Tibial nerve (tissue), 4 donors: ENCODE data around the gene ADGRB3. TPM values are rescaled to one million over a fixed set of nuclear protein-coding genes. Genes with fewer than 3 reads are reported as not detected.

Experiments
- DNase-seq, 2 donors: peaks; one replicate each; pipeline ENCODE4 v3.0.0-alpha.2; 2019; ENCODE audit warnings: low spot score in 2 of 2
- H3K27ac ChIP-seq, 4 donors: fragments of 200-600 bp; sonication (generic) in 3 of 4; one replicate each; pipeline ENCODE4 v1.5.1; 2017 to 2019; ENCODE audit warnings: mild to moderate bottlenecking in 1 of 4
- H3K27me3 ChIP-seq, 2 donors: fragments of 200-600 bp; sonication (generic) in 1 of 2; one replicate each; pipeline versions ENCODE4 v1.5.1 to v1.6.0; 2017 to 2019
- H3K36me3 ChIP-seq, 3 donors: fragments of 200-600 bp; sonication (generic); one replicate each; pipeline ENCODE4 v1.5.1; 2018 to 2019
- H3K4me1 ChIP-seq, 4 donors: fragments of 200-600 bp; sonication (generic) in 3 of 4; one replicate each; pipeline ENCODE4 v1.5.1; 2017 to 2019
- H3K4me3 ChIP-seq, 4 donors: fragments of 200-600 bp; sonication (generic) in 3 of 4; one replicate each; pipeline ENCODE4 v1.5.1; 2017 to 2019; ENCODE audit warnings: mild to moderate bottlenecking in 1 of 4, moderate library complexity in 1 of 4
- H3K9me3 ChIP-seq, 4 donors: fragments of 200-600 bp; sonication (generic) in 3 of 4; one replicate each; pipeline ENCODE4 v1.5.1; 2017 to 2019
- CTCF ChIP-seq, 5 experiments: fragments of 200-600 bp in 3 of 5; fragments of 450-650 bp in 2 of 5; sonication (generic) in 3 of 5; IDR thresholded peaks; one replicate each; pipeline ENCODE4 v1.5.1; 2016 to 2019; ENCODE audit warnings: antibody characterized with exemption in 5 of 5, mild to moderate bottlenecking in 3 of 5, moderate library complexity in 2 of 5
- EP300 ChIP-seq, 2 donors: sonication (generic); formaldehyde crosslinking; IDR thresholded peaks; one replicate each; pipeline ENCODE4 v1.6.1; 2017; ENCODE audit warnings: antibody characterized with exemption in 2 of 2, mild to moderate bottlenecking in 1 of 2
- POLR2A ChIP-seq, 2 donors: fragments of 450-650 bp; IDR thresholded peaks; one replicate each; pipeline ENCODE4 v1.6.1; 2017; ENCODE audit warnings: antibody characterized with exemption in 2 of 2, mild to moderate bottlenecking in 2 of 2, moderate library complexity in 2 of 2
- WGBS, 2 donors: methylation state at CpG; one replicate each; pipeline ENCODE4 v1.1.5; 2018; 5-methylcytosine and 5-hydroxymethylcytosine counted together
- total RNA-seq, 4 donors: library from RNA; depleted of rRNA; stranded (reverse); fragments of >200 nt; gene quantifications; one replicate each; pipeline ENCODE4 v1.1.0, GENCODE V29; 2016

ADGRB3 gene
- total RNA-seq, 4 donors from 2014 or later, result 9.0 to 17.9 (median 11.4) TPM

DNA sequence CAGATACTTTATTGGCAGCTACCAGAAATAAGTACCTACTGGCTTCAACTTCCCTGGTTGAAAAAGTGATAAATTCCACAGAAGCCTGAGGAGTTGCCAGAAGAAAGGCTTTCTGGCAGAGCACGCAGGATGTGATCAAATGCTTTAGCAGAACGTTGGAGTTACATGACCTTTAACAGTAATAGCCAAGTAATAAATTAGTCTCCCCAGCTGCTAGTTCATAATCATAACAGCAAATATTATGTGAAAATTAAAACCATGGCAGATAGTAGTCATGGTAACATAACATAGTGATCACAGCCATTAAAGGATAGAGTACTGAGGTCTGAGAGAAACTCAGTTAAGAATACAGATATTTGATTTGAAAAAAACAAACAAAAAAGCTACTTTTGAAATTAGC, 567.7 kb downstream of the ADGRB3 start:
- no peak overlapping the region for H3K4me3 ChIP-seq
- 14 to 27% methylated on average over 2 of the region's 2 CpGs for WGBS, 2 donors

DNA sequence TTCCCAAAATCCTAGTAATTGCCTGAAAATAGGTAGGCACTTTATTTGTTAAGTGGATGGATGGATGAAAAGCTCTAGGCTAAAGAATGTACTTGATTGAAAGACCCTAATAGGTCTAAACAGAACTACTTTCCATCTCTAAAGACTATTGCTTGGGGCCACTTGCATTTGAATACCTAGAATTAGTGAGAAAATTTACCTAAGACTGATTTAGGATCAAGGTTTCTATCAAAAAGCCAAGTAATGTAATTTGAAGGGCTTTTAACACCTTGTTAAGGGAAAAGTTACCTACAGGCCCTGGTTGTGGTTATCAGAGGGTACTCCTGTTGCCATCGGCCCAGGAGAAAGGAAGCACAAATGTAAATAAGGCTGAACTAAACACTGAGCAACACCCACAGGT, 581.0 kb downstream of the ADGRB3 start:
- TF ChIP-seq CTCF (IDR thresholded peaks at IDR 0.05) (no peak), POLR2A (IDR thresholded peaks at IDR 0.05) (no peak), EP300 (IDR thresholded peaks at IDR 0.05) (no peak)
- Histone ChIP-seq H3K27me3 (no peaks in the 10 kb centered on the region), H3K36me3 (no peaks in the 10 kb centered on the region), H3K9me3 (no peaks in the 10 kb centered on the region), H3K4me1 (no peaks in the 10 kb centered on the region), H3K4me3 (no peak overlapping the region), H3K27ac (no peak overlapping the region)
- WGBS, 2 donors, result 33 to 35% methylated on average over 1 of the region's 1 CpG
- DNase-seq, result no peak

More for the DNA sequence above, 567.7 kb downstream of the ADGRB3 start:
- no peak for DNase-seq
- TF ChIP-seq EP300 (IDR thresholded peaks at IDR 0.05) (no peak), CTCF (IDR thresholded peaks at IDR 0.05) (no peak), POLR2A (IDR thresholded peaks at IDR 0.05) (no peak)
- H3K36me3 ChIP-seq, result no peaks in the 10 kb centered on the region
- peaks cover 0 to 9% (median 0%) of the 10 kb centered on the region in 4 donors for H3K4me1 ChIP-seq
- H3K27me3 ChIP-seq, result no peaks in the 10 kb centered on the region
- H3K27ac ChIP-seq, result no peak overlapping the region
- H3K9me3 ChIP-seq, result no peaks in the 10 kb centered on the region

DNA sequence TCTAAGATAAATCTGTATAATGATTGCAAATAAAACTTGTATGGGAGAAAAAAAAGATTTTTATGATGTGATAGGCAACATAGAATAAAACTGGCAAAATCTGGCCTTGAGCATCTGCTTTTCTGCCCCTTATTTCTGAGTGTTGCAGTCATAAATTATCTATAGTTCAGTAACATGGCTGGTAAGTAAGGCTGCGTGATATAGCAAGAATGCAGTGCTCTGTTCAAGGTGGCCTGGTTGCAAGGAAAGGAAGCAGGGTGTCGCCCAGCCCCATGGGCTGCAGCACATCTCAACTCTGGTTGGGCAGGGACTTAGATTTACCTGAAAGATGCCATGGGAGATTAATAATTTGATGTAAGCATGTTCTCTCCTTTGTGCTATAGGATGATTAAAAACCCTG, 582.3 kb downstream of the ADGRB3 start:
- WGBS, 2 donors, result 76 to 86% methylated on average over 2 of the region's 2 CpGs
- Histone ChIP-seq H3K36me3 (no peaks in the 10 kb centered on the region), H3K9me3 (no peaks in the 10 kb centered on the region), H3K4me1 (no peaks in the 10 kb centered on the region), H3K27ac (no peak overlapping the region), H3K4me3 (no peak overlapping the region), H3K27me3 (no peaks in the 10 kb centered on the region)
- no peak for DNase-seq
- no peak for TF ChIP-seq POLR2A (IDR thresholded peaks at IDR 0.05)
- TF ChIP-seq CTCF (IDR thresholded peaks at IDR 0.05), result no peak
- no peak for TF ChIP-seq EP300 (IDR thresholded peaks at IDR 0.05)

DNA sequence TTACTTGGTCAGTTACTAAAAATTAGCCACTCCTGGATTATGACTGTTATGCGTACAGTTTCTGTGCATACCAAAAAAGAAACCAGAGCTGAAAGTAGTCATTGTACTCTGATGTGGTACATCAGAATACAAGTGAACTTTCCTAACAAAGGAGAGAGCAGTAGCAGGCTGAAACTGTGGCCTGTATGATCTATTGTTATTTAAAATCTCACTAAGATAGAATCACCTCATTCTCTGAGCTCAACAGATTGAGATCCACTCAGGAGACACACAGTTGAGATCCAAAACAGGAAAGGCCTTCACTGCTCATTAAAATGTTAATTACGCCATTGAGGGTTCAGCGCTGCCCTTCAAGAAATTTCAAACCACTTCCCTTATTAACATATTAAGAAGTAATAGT, 585.3 kb downstream of the ADGRB3 start:
- no peak overlapping the region for H3K27ac ChIP-seq
- DNase-seq, result no peak
- H3K36me3 ChIP-seq, result no peaks in the 10 kb centered on the region
- H3K4me3 ChIP-seq, result no peak overlapping the region
- no peaks in the 10 kb centered on the region for H3K9me3 ChIP-seq
- no peak for TF ChIP-seq EP300 (IDR thresholded peaks at IDR 0.05)
- no peak for TF ChIP-seq CTCF (IDR thresholded peaks at IDR 0.05)
- TF ChIP-seq POLR2A (IDR thresholded peaks at IDR 0.05), result no peak
- 67 to 74% methylated on average over 3 of the region's 3 CpGs for WGBS, 2 donors
- H3K27me3 ChIP-seq, result no peaks in the 10 kb centered on the region
- no peaks in the 10 kb centered on the region for H3K4me1 ChIP-seq

DNA sequence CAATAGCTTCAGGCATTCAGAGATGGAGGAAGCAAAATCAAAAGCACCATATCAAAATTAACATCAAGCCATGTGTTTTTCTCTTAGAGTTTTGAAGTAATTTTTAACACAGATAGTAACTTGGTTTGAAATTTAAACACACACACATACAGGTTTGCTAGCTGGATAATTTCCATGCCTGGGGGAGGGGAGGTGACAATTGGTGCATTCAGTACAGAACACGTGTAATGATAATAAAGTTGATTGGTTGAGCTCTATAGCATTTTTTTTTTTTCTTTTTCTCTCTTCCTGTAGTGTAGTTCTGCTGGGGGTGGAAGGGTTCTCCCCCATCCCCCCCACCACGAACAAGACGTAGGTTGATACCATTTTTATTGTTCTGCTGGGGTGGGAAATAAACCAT, 596.9 kb downstream of the ADGRB3 start:
- Histone ChIP-seq H3K4me3 (no peak overlapping the region), H3K36me3 (no peaks in the 10 kb centered on the region), H3K9me3 (no peaks in the 10 kb centered on the region), H3K27ac (no peak overlapping the region), H3K27me3 (no peaks in the 10 kb centered on the region), H3K4me1 (no peaks in the 10 kb centered on the region)
- no peak for TF ChIP-seq EP300 (IDR thresholded peaks at IDR 0.05)
- TF ChIP-seq POLR2A (IDR thresholded peaks at IDR 0.05), result no peak
- TF ChIP-seq CTCF (IDR thresholded peaks at IDR 0.05), result no peak
- WGBS, 2 donors, result 49 to 52% methylated on average over 3 of the region's 3 CpGs
- DNase-seq, result no peak
